ENCODE data around the gene SPATA6L.

The SPATA6L gene

DNA sequence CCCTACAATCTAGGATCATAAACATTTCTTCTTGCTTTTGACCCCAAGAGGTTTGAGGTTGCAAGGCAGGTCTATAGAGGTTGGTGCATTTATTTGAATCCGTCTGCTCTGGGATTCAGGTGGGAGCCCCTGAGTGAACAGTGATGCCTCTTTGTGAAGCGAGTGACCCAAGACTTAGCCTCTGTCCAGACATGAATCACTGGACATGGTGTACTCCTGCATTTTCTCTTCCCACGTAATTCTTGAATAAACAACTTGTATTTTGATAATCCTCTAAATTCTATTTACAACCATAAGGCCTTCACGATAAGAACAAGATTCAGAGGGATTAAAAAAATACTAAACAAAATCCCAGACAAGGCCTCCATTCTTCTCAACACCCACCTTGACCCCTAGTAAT is 71.7 kb downstream of the SPATA6L start:
- H3K27ac ChIP-seq (ENCODE audit: low read depth, low read length), result no peak overlapping the region
- no peaks in the 10 kb centered on the region for H3K4me1 ChIP-seq (ENCODE audit: control insufficient read depth in 1 of 2, insufficient read depth in 2 of 2, low read length in 2 of 2)

DNA sequence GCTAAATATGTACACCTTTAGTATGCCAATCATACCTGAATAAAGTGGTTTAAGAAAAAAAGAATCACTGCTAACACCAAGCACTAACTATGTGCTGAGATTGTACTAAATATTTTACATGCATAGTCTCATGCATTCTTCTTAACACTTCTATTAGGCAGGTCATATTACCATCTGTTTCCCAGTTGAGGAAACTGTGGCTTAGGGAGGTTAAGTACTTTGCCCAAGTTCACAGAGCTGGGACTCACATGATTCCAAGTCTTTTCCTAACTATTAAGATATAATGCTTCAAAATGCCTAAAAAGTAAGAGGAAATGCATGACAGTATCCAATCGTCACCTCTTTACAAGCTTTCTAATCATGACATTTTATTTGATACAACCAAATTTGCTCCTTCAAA is 73.4 kb downstream of the SPATA6L start:
- H3K4me1 ChIP-seq (ENCODE audit: control insufficient read depth in 1 of 2, insufficient read depth in 2 of 2, low read length in 2 of 2), result no peaks in the 10 kb centered on the region

More for the DNA sequence above, 71.7 kb downstream of the SPATA6L start:
- no peaks in the 10 kb centered on the region for H3K9me3 ChIP-seq (ENCODE audit: control insufficient read depth in 1 of 2, low read length in 2 of 2)
- H3K9ac ChIP-seq (ENCODE audit: low read depth in 1 of 2, low read length in 2 of 2), result no peak overlapping the region
- no peaks in the 10 kb centered on the region for H3K27me3 ChIP-seq (ENCODE audit: control insufficient read depth in 1 of 2, insufficient read depth in 2 of 2, low read length in 2 of 2)
- H3K36me3 ChIP-seq (ENCODE audit: control insufficient read depth in 1 of 2, insufficient read depth in 2 of 2, low read length in 2 of 2), result peaks cover 7 to 10% of the 10 kb centered on the region in 2 donors
- no peak overlapping the region for H3K4me3 ChIP-seq (ENCODE audit: low read depth in 1 of 2, low read length in 2 of 2)

DNA sequence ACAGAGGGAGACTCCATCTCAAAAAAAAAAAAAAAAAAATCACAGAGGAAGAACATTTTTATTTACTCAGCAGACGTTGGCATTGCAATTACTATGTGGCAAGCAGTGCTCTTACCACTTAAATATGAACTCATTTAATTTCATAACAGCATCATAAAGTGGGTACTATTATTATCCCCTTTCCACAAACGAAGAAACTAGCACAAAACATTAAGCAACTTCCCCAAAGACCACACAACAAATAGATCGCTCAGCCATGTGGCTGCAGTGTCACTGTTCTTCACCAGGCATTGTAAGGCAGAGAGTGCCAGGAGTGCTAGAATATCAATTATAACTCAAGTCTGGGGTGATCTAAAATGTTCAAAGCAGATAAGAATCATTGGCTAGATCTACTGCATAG is 74.0 kb downstream of the SPATA6L start:
- Histone ChIP-seq H3K4me1 (ENCODE audit: control insufficient read depth in 1 of 2, insufficient read depth in 2 of 2, low read length in 2 of 2) (no peaks in the 10 kb centered on the region), H3K36me3 (ENCODE audit: control insufficient read depth in 1 of 2, insufficient read depth in 2 of 2, low read length in 2 of 2) (peaks cover 7 to 15% of the 10 kb centered on the region in 2 donors), H3K27me3 (ENCODE audit: control insufficient read depth in 1 of 2, insufficient read depth in 2 of 2, low read length in 2 of 2) (no peaks in the 10 kb centered on the region), H3K9me3 (ENCODE audit: control insufficient read depth in 1 of 2, low read length in 2 of 2) (no peaks in the 10 kb centered on the region), H3K27ac (ENCODE audit: low read depth, low read length) (no peak overlapping the region), H3K4me3 (ENCODE audit: low read depth in 1 of 2, low read length in 2 of 2) (no peak overlapping the region), H3K9ac (ENCODE audit: low read depth in 1 of 2, low read length in 2 of 2) (no peak overlapping the region)

More for the DNA sequence above, 73.4 kb downstream of the SPATA6L start:
- Histone ChIP-seq H3K27me3 (ENCODE audit: control insufficient read depth in 1 of 2, insufficient read depth in 2 of 2, low read length in 2 of 2) (no peaks in the 10 kb centered on the region), H3K4me3 (ENCODE audit: low read depth in 1 of 2, low read length in 2 of 2) (no peak overlapping the region), H3K36me3 (ENCODE audit: control insufficient read depth in 1 of 2, insufficient read depth in 2 of 2, low read length in 2 of 2) (peaks cover 7 to 15% of the 10 kb centered on the region in 2 donors), H3K9ac (ENCODE audit: low read depth in 1 of 2, low read length in 2 of 2) (no peak overlapping the region), H3K27ac (ENCODE audit: low read depth, low read length) (no peak overlapping the region), H3K9me3 (ENCODE audit: control insufficient read depth in 1 of 2, low read length in 2 of 2) (no peaks in the 10 kb centered on the region)

DNA sequence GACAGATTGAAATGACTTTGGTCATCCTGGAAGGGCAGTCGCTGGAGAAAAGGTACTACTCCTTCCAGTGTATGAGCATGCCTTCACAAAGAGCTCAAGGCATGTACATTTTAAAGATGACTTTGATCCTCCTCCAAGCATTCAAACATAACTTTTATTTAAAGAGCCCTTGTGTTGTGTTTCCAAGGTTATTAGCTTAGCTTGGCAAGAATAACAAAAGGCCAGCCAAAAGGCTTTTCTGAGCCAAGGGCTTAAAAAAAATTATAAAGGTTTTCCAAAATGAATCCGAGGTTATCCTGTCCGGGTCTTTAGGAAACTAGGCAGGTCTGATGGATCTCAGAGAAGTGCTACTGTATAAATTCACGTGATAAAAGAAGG is 75.2 kb downstream of the SPATA6L start:
- Histone ChIP-seq H3K36me3 (ENCODE audit: control insufficient read depth in 1 of 2, insufficient read depth in 2 of 2, low read length in 2 of 2) (peaks cover 4 to 12% of the 10 kb centered on the region in 2 donors), H3K4me1 (ENCODE audit: control insufficient read depth in 1 of 2, insufficient read depth in 2 of 2, low read length in 2 of 2) (no peaks in the 10 kb centered on the region), H3K9me3 (ENCODE audit: control insufficient read depth in 1 of 2, low read length in 2 of 2) (no peaks in the 10 kb centered on the region), H3K27ac (ENCODE audit: low read depth, low read length) (no peak overlapping the region), H3K9ac (ENCODE audit: low read depth in 1 of 2, low read length in 2 of 2) (no peak overlapping the region), H3K4me3 (ENCODE audit: low read depth in 1 of 2, low read length in 2 of 2) (no peak overlapping the region), H3K27me3 (ENCODE audit: control insufficient read depth in 1 of 2, insufficient read depth in 2 of 2, low read length in 2 of 2) (no peaks in the 10 kb centered on the region)

DNA sequence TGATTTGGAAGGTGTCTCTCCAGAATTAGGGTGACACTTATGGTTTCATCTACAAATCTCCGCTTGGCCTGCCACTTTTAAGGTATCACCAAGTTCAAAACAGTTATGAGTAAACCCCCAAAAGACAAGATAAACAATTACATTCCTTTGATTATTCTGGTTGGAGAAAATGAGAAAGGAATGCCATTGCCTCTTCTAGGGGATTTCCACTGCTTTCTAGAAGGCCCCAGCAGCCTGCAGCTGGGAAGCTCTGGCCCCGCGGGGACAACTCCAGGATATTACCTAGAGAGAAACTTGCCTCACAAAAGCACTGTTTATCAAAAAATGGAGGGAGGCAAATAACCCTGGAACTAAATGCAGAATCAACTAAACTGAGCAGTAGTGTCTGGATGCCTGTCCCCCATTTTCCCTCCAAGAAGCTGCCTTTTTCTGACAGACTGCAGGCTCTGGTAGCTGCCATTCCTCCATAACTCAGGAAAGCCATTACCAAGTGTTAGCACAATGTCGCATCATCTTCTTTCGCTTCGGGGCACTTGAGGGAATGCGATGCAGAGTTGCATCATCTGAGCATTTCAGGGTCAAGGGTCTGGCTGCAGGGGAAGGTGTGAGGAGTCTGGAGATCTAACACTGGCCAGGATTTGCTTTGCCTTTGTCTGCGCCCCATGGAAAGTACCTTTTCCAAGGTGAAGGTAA is 75.7 kb downstream of the SPATA6L start:
- H3K27me3 ChIP-seq (ENCODE audit: control insufficient read depth in 1 of 2, insufficient read depth in 2 of 2, low read length in 2 of 2), result no peaks in the 10 kb centered on the region
- H3K27ac ChIP-seq (ENCODE audit: low read depth, low read length), result no peak overlapping the region
- H3K4me1 ChIP-seq (ENCODE audit: control insufficient read depth in 1 of 2, insufficient read depth in 2 of 2, low read length in 2 of 2), result no peaks in the 10 kb centered on the region
- peaks cover 0 to 9% of the 10 kb centered on the region in 2 donors for H3K36me3 ChIP-seq (ENCODE audit: control insufficient read depth in 1 of 2, insufficient read depth in 2 of 2, low read length in 2 of 2)
- H3K4me3 ChIP-seq (ENCODE audit: low read depth in 1 of 2, low read length in 2 of 2), result no peak overlapping the region
- H3K9ac ChIP-seq (ENCODE audit: low read depth in 1 of 2, low read length in 2 of 2), result no peak overlapping the region
- no peaks in the 10 kb centered on the region for H3K9me3 ChIP-seq (ENCODE audit: control insufficient read depth in 1 of 2, low read length in 2 of 2)

DNA sequence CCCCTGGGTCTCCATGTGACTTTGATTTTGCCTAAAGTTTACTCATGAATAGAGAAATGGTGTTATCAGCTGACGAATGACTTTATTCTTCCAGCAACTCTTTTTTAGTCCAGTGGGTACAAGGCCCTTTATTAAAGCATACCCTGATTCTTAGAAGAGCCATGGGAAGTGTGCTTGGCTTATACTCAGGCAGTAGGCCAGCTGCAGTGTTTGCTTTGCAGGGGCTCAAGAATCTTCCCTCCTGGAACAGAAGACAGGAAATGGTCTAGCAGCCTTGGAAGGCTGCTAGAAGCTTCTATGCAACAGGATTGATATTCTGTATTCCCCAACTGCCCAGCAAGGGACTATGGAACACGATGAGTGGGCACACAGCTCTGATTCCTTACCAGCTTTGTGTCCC is 77.6 kb downstream of the SPATA6L start:
- Histone ChIP-seq H3K9ac (ENCODE audit: low read depth in 1 of 2, low read length in 2 of 2) (no peak overlapping the region), H3K27me3 (ENCODE audit: control insufficient read depth in 1 of 2, insufficient read depth in 2 of 2, low read length in 2 of 2) (no peaks in the 10 kb centered on the region), H3K36me3 (ENCODE audit: control insufficient read depth in 1 of 2, insufficient read depth in 2 of 2, low read length in 2 of 2) (peaks cover 15 to 26% of the 10 kb centered on the region in 2 donors), H3K27ac (ENCODE audit: low read depth, low read length) (no peak overlapping the region), H3K4me3 (ENCODE audit: low read depth in 1 of 2, low read length in 2 of 2) (no peak overlapping the region), H3K4me1 (ENCODE audit: control insufficient read depth in 1 of 2, insufficient read depth in 2 of 2, low read length in 2 of 2) (no peaks in the 10 kb centered on the region), H3K9me3 (ENCODE audit: control insufficient read depth in 1 of 2, low read length in 2 of 2) (no peaks in the 10 kb centered on the region)

DNA sequence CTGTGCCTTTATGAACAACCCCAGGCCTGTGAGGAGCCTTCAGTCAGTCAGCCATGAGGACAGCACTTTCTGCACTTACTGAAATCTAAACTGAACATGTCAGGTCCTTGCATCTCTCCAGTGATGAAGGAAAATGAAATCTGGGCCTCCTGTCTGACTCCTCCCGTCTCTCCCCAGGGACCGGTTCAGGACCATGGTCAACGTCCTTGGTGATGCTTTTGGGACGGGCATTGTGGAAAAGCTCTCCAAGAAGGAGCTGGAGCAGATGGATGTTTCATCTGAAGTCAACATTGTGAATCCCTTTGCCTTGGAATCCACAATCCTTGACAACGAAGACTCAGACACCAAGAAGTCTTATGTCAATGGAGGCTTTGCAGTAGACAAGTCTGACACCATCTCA is 81.1 kb downstream of the SPATA6L start:
- Histone ChIP-seq H3K27me3 (ENCODE audit: control insufficient read depth in 1 of 2, insufficient read depth in 2 of 2, low read length in 2 of 2) (no peaks in the 10 kb centered on the region), H3K36me3 (ENCODE audit: control insufficient read depth in 1 of 2, insufficient read depth in 2 of 2, low read length in 2 of 2) (peaks cover 15 to 52% of the 10 kb centered on the region in 2 donors), H3K4me3 (ENCODE audit: low read depth in 1 of 2, low read length in 2 of 2) (no peak overlapping the region), H3K9ac (ENCODE audit: low read depth in 1 of 2, low read length in 2 of 2) (no peak overlapping the region), H3K9me3 (ENCODE audit: control insufficient read depth in 1 of 2, low read length in 2 of 2) (no peaks in the 10 kb centered on the region), H3K4me1 (ENCODE audit: control insufficient read depth in 1 of 2, insufficient read depth in 2 of 2, low read length in 2 of 2) (peaks cover 0 to 4% of the 10 kb centered on the region in 2 donors), H3K27ac (ENCODE audit: low read depth, low read length) (no peak overlapping the region)

DNA sequence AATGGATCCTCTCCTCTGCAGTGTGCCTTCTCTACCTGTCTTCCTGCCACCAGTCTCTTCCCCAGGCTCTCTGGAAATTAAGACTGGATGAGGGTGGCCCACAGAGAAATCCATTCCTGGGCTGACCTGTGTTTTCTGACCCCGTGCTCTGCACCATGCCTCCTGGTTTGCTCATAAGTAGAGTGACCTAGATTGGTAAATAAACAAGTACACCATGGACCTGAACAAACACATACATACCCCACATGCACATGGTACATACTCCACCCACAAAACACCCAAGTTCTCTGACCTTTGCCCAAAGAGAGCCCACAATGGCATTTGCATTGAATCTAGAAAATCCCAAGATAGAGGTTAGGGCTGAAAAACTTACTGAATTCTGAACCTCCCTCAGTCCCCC is 81.6 kb downstream of the SPATA6L start:
- H3K27me3 ChIP-seq (ENCODE audit: control insufficient read depth in 1 of 2, insufficient read depth in 2 of 2, low read length in 2 of 2), result no peaks in the 10 kb centered on the region
- peaks cover 0 to 4% of the 10 kb centered on the region in 2 donors for H3K4me1 ChIP-seq (ENCODE audit: control insufficient read depth in 1 of 2, insufficient read depth in 2 of 2, low read length in 2 of 2)
- no peaks in the 10 kb centered on the region for H3K9me3 ChIP-seq (ENCODE audit: control insufficient read depth in 1 of 2, low read length in 2 of 2)
- H3K36me3 ChIP-seq (ENCODE audit: control insufficient read depth in 1 of 2, insufficient read depth in 2 of 2, low read length in 2 of 2), result peaks cover 15 to 52% of the 10 kb centered on the region in 2 donors
- no peak overlapping the region for H3K4me3 ChIP-seq (ENCODE audit: low read depth in 1 of 2, low read length in 2 of 2)
- H3K27ac ChIP-seq (ENCODE audit: low read depth, low read length), result no peak overlapping the region
- H3K9ac ChIP-seq (ENCODE audit: low read depth in 1 of 2, low read length in 2 of 2), result no peak overlapping the region

DNA sequence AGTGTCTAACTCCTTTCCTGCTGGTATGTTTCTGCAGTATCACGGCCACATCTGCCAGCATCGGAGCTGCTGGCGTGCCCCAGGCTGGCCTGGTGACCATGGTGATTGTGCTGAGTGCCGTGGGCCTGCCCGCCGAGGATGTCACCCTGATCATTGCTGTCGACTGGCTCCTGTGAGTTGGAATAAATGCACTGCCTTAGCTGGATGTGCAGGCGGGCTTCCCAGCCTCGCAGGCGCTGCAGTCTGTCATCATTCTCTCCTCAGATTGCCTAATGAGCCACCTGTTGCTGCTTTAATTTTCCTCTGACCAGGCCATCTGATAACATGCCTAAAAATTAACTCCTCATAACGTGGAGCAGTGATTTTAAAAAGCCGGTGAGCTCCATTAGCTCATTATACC is 83.3 kb downstream of the SPATA6L start:
- Histone ChIP-seq H3K4me1 (ENCODE audit: control insufficient read depth in 1 of 2, insufficient read depth in 2 of 2, low read length in 2 of 2) (peaks cover 0 to 8% of the 10 kb centered on the region in 2 donors), H3K27me3 (ENCODE audit: control insufficient read depth in 1 of 2, insufficient read depth in 2 of 2, low read length in 2 of 2) (no peaks in the 10 kb centered on the region), H3K9ac (ENCODE audit: low read depth in 1 of 2, low read length in 2 of 2) (no peak overlapping the region), H3K4me3 (ENCODE audit: low read depth in 1 of 2, low read length in 2 of 2) (no peak overlapping the region), H3K27ac (ENCODE audit: low read depth, low read length) (no peak overlapping the region), H3K36me3 (ENCODE audit: control insufficient read depth in 1 of 2, insufficient read depth in 2 of 2, low read length in 2 of 2) (peaks cover 17 to 43% of the 10 kb centered on the region in 2 donors), H3K9me3 (ENCODE audit: control insufficient read depth in 1 of 2, low read length in 2 of 2) (no peaks in the 10 kb centered on the region)

DNA sequence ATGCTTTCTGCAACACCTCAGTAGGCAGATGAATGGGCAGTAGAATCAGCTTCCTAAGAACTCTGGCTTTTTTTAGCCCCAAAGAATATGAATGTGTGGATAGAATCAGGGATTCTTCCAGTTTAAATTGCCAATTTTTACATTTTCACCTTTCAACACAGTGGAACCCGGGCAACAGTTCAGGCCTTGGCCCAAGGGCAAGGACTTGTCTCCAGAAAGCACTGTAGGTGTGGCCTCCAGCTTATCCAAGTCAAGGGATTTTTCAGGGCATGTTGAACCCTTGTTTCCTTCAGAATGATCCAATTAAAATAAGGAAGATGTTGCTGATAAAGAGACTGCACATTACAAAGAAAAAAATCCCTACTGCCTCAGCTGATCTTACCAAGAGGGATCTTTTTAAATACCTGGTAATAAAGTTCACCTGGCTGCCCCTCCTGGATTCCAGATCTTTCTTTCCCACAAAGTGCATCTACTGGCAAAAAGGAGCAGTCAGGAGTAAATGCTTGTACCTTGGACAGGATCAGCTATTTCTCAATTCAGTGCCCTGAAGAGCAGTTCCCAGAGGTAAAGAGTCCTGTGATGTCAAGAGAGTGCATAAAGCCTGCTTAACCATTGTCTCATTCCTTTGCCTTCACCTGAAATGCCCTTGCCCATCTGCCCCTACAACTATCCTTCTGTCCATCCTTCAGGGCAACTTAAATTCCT is 84.3 kb downstream of the SPATA6L start:
- Histone ChIP-seq H3K9ac (ENCODE audit: low read depth in 1 of 2, low read length in 2 of 2) (no peak overlapping the region), H3K4me3 (ENCODE audit: low read depth in 1 of 2, low read length in 2 of 2) (no peak overlapping the region)

More for the DNA sequence above, 84.3 kb downstream of the SPATA6L start:
- H3K9me3 ChIP-seq (ENCODE audit: control insufficient read depth in 1 of 2, low read length in 2 of 2), result no peaks in the 10 kb centered on the region
- no peaks in the 10 kb centered on the region for H3K27me3 ChIP-seq (ENCODE audit: control insufficient read depth in 1 of 2, insufficient read depth in 2 of 2, low read length in 2 of 2)
- peaks cover 23 to 44% of the 10 kb centered on the region in 2 donors for H3K36me3 ChIP-seq (ENCODE audit: control insufficient read depth in 1 of 2, insufficient read depth in 2 of 2, low read length in 2 of 2)
- H3K4me1 ChIP-seq (ENCODE audit: control insufficient read depth in 1 of 2, insufficient read depth in 2 of 2, low read length in 2 of 2), result peaks cover 0 to 8% of the 10 kb centered on the region in 2 donors
- no peak overlapping the region for H3K27ac ChIP-seq (ENCODE audit: low read depth, low read length)
